Activated CD4-positive, CD25-positive, alpha-beta regulatory T cell treated with anti-CD3 and anti-CD28 coated beads, Interleukin-2, amount 50 U/mL, for 16 hours (primary cell): Measurements from ENCODE around the gene GFRA4.

ENCODE experiments used
- DNase-seq: peaks from one replicate; pipeline ENCODE4 v3.0.0-alpha.2; 2020; ENCODE audit warnings: low read depth, low spot score

Gene GFRA4, protein sequence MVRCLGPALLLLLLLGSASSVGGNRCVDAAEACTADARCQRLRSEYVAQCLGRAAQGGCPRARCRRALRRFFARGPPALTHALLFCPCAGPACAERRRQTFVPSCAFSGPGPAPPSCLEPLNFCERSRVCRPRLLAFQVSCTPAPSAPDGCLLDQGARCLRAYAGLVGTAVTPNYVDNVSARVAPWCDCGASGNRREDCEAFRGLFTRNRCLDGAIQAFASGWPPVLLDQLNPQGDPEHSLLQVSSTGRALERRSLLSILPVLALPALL

DNA sequence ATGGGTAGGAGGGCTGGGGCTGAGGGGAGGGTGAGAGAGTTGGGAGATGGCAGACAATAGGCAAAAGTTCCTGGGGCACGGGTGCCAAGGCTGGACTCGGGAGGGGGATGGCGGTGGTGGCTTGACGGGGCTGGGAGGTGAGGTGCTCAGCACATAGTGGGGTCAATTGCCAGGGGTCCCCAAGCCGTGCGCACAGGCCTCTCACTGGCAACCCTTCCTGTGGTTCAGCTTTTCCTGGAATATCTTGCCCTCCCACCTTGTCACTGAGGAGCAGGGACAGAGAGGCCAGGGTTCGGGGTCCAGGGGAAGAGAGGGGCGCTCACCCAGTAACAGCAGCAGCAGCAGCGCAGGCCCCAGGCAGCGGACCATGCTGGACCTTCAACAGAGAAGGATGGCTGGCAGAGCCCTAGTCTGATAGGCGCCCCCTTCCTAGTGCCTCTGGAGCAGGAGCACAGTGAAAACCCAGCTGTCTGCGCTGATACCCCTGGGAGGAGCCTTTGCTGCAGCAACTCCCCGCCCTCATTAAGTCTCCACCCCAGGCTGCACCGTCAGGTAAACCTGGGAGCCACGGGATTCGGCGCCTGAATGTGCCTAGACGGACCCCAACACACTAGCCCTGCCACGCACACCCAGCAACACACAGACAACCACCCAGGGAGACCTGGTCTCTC lies at the start of gene GFRA4:
Gene GFRA4, minus strand, starts transcription at position 369 of the 671 bp plus-strand sequence. Its CDS starts 0 bp downstream, at position 369.
- DNase-seq = no peak

DNA sequence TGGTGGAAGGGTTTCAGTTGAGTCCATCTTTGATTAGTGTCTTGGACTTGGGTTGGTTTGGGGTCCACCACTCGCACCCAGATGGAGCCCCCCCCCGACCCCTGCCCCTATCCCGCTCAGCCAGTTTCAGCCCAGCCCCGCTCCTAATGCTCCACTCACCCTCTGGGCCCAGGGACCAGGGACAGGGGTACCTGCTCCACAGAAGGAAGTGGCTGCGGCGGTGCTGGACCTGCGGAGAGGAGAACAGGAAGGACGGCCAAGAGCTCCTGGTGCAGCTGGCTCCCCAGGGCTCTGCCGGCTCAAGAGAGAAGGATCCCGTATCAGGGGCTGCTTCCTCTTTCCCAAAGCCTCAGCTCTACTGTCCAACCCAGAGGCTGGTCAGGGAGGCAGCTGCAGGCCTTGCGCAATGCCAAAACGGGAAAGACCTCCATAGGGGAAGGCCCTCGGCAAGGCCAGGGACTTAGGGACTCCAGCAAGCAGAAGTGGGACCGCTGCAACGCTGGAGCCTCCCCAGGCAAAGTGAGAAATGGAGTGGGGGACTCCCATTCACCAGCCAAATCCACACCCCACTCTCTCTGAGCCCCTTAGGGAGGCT lies 49.2 kb upstream of the GFRA4 start, which contains the start of gene SIGLEC1:
Gene SIGLEC1, minus strand, starts transcription at position 322 of the 595 bp plus-strand sequence. CDS start 5,472 bp downstream, outside the sequence.
- no peak for DNase-seq

DNA sequence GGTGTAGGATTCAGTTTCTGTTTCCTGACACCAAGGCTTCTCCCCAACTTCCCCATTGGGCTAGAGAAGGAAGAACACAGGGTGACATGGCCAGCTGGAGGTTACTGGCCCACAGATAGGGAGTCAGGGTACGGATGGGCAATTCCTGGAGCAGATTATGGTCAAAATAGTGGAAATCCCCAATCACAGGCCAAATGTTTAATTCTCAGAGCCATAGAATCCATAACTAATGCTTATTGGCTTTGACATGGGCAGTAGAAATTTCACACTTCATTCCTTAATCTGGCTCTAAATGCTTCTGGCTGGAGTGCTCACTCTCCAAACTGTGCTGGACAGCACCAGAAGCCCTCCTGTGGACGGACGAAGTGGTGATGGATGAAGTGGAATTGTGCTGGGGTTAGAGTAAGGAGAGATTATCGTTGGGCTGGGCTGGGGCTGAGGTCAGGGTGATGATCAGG lies 48.3 kb upstream of the GFRA4 start:
- DNase-seq = no peak

DNA sequence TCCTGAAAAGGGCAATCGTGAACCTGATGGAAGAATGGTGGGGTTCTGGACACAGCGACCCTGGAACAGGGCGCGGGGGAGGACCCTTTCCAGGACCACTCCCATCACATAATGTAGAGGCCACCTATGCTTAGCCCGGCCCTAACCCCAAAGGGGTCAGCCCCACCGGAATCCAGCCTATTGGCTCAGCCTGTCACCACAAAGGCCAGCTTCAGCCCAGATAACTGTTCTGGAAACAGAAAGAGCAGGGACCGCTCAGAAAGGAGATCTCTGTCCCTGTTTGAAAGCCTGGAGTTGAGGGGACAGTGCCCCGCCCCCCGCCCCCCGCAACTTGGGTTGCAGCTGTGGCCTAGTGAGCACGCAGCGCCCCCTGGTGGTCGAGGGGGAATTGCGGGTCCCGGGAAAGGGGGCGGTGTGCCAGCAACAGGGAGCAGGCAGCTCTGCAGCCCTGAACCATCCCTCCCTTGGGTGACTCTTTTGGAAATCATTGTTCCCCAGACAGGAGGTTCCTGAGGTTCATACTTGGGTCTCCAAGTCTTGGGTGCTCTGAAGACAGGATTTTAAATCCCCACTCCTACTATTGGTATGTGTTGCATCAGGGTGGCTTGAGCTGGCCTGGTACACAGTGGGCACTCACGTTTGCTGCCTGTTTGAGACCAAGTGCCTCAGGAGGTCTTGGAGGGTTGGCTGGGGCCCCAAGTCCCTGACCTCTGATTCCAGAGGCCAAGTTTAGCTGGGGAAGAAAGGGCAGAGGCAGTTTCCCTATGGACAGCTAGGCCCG lies 47.7 kb upstream of the GFRA4 start:
- peak; percentile 54 for DNase-seq

DNA sequence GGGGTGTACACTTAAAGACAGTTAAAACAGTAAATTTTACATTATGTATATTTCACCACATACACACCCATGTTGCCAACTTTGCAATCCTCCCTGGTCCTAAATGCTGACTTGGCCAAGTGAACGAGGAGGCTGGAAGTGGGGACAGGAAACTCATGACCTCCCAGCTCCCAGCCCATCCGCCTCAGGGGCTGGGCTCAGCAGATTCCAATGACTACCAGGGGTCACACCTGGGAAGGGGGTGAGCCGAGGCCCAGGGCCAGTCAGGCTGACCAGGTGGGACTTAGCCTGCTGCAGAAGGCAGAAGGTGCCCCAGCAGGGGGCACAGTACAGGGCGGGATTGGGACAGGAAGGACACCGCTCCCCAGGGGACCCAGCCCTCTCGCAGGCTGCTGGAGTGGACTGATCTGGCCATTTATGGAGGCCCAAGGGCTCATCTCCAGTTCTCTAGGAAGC lies 46.8 kb upstream of the GFRA4 start:
- no peak for DNase-seq

DNA sequence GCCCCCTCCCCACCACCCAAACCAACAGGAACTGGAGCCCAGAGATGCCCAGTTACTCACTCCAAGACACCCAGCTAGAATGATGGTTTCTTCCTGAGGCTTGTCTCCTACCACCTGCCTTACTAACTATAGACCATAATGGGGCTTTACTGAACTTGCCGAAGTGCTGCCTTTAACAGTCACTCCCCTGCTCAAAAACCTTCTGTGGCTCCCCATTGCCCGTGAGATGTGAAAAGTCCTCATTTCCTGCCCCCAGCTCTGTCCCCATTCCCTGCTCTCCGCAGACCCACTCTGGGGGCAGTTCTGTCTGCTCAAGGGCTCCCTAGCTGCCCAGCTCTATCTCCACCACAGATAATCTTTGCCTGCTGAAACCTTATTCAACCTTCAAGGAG lies 44.3 kb upstream of the GFRA4 start:
- DNase-seq = no peak

DNA sequence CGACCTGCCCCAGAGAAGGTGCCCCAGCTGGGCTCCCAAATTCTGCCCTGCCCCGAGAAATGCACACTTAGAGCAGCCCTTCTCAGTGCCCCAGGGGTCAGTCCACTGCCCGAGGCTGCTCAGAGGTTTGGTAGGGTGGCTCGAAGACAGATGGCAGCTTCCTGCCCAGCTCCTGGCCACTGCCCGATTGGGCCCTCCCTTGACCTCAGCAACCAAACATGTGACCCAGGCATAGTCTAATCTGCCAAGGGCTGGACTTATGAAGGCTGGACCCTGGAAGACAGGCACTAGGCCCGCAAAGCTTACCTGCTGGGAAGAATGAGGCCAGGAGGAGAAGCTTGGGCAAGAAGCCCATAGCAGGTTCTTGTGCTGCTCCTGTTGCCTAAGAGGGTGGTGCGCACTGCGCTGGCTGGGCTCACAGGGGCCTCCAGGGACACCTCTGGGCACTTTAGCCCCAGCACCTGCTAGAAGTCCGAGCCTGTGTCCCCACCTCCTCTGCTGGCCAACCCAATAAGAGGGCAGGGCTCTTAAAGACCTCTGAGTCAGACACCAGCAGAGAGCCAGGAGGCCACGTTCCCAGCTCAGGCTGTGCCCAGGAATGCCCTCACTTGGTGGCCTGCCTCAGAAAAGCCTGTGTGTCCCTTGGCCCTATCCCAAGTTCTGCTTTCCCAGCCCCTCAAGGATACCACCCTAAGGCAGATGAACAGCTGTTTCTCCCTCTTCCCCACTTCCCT lies 43.7 kb upstream of the GFRA4 start:
- DNase-seq = no peak

DNA sequence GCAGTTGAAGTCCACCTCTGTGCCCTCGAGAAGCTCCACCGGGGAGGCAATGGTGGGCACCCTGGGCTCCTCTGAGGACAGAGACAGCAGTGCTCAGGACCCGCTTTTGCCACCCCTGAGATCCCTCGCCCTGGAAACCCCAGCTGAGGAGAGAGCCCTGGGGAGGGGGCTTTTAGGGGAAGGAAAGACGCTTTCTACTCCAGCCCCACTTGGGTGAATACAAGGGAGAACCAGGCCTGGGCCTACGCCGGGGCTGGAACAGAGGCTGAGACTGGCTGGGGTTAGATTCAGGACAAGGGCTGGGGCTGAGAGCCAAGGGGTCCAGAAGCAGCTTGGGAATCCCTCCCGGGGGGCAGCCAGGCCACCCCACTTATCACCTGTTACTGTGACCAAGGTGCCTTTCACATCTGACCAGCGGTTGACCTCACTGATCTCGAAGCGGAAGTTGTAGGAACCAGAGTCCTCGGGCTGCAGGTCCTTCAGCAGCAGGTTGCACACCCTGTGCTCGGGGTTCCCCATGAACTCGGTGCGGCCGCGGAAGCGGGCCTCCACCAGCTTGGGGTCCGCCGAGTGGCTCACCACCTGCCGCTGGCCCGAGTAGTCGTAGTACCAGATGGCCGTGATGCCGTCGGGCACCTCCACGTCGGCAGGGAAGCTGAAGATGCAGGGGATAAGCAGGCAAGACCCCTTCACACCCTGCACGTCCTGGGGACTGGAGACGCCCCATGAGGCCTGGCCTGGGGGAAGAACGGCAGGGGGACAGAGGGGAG lies 43.0 kb upstream of the GFRA4 start:
- DNase-seq = no peak

DNA sequence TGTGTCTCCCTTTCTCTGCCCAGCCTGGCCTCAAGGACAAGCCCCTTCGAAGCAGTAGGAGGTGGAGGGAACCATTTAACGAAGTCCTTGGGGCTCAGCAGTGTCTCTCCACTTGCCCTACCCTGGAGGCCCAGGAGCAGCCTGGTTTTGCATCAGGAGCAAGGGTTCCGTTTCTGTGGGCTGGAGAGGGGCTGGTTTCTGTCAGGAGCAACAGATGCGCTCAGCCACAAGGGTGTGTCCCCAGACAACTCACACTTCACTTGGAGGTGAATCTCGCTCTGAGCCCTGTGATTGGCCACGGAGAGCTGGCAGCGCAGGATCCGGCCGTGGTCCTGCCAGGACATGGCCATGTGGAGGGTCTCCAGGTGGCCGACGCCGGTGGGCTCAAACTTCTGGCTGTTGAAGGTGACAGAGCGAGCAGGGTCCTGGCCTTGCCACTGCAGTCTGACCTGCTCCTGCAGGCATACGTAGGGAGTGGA lies 42.3 kb upstream of the GFRA4 start:
- no peak for DNase-seq

DNA sequence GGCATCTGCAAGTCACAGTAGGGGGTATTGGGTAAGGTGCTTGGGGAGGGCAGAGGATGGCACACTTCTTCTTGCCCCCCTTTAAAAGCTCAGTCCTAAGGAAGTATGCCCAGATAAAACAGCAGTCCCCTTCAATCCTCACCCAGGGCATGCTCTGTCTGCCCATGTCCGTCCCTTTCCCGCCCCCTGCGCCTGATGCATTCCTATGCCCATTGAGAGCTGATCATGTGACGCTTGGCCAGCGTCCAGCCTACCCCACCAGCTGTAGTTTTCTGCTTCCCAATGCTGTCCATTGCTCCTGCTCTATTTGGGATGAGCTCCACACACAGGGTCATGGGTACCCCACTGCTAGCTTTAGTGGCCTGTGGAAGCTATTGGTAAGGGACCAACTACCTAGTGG lies 40.9 kb upstream of the GFRA4 start:
- no peak for DNase-seq

DNA sequence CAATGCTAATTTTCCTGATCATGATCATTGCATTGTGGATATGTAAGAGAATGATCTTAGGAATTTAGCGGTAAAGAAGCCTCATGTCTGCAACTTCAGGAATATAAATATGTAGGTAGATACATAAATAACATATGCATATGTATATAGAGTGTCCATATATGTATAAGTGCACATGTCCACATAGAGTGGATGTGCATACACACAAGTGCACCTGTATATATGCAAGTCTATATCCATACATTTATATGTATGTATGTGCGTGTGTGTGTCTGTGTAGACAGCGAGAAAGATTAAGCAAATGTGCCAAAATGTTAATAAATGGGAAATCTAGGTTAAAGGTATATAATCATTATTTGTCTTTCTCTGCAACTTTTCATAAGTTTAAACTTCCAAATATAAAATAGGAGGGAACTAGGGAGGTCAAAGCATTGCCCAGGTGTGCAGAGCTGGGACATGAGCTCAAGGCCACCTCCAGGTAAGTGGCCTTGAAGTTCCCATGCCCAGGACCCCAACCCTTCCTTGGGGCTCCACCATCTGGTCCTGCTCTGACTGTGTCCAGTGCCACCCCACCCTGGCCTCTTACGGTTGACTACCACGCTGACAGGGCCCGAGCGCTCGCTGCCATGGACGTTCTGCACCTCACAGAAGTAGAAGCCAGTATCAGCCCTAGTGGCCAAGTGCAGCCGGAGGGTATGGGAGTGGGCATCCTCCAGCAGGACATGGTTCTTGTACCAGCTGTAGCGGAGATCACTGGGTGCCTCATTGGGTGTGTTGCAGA lies 39.6 kb upstream of the GFRA4 start:
- DNase-seq = no peak

DNA sequence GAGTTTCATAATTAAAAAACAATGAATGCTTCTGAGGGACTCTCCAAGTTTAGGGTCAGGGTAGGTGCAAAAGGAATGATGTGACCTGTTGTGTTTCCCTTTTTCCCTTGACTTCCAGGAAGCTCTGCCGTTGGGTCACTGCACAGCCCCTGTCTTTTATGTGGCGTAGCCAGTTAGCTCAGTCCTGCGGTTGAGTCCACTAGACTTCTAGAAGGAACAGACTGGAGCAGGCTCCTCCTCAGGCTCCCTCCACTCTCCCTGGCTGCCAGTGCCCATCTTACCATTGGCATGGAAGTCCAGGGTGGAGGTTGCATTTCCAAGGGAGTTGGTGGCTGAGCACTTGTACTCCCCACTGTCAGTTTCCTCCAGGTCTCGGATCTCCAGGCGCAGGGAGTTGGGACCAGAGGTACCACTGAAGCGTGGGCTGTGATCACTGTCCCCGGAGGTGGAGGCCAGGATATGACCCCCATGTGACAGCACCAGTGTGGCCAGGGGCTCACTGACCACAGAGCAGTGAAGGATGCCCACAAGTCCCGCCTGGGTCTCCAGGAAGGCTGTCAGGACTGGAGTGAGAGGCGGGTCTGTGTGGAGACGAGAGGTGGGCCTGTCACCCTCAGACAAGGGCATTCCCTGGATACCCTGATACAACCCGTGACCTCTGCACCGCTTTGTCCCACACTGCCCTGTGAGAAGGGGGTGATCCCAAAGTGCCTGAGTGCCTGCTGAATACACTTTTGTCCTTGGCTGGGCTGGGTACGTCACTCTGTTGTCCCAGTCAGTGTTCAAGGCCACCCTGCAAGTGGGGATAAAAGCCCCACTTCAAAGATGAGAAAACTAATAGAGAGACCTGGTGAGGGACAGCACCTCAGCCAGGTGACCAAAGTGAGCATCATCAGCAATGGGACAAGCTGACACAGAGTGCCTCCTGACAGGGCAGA lies 38.1 kb upstream of the GFRA4 start:
- no peak for DNase-seq

DNA sequence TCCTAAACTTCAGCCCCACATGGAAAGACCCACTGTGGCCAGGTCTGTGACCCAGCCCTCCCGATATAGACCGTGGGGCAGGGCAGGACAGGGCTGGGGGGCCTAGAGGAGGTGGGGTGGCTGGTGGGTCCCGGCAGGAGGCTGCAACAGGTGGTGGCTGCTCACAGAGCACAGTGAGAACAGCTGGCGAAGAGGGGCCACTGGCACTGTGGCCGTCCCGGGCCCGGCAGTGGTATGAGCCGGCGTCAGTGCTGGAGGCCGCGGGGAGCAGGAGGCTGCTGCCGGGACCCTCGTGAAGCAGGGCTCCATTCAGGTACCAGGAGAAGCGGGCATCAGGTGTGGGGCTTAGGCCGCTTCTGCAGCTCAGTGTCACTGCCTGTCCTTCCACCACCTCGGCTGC lies 35.8 kb upstream of the GFRA4 start:
- DNase-seq = no peak

DNA sequence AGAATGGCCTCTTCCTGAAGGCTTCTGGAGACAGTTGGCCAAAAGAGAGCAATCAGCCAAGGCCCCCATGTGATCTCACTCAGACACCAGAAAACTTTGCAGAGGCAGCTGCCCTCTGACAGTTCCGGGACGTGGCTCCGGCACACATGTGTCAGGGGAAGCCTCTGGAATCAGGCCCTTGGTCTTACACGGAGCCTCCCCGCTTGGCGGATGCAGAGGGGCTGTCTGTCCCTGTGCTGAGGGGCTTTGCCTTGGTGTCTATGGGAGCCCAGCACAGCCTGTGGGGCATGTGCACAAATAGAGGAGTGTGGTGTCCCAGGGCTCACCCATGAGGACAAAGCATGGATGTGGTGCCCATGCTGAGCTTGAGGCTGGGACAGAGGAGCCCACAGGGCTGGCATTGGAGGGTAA lies 35.4 kb upstream of the GFRA4 start:
- no peak for DNase-seq

DNA sequence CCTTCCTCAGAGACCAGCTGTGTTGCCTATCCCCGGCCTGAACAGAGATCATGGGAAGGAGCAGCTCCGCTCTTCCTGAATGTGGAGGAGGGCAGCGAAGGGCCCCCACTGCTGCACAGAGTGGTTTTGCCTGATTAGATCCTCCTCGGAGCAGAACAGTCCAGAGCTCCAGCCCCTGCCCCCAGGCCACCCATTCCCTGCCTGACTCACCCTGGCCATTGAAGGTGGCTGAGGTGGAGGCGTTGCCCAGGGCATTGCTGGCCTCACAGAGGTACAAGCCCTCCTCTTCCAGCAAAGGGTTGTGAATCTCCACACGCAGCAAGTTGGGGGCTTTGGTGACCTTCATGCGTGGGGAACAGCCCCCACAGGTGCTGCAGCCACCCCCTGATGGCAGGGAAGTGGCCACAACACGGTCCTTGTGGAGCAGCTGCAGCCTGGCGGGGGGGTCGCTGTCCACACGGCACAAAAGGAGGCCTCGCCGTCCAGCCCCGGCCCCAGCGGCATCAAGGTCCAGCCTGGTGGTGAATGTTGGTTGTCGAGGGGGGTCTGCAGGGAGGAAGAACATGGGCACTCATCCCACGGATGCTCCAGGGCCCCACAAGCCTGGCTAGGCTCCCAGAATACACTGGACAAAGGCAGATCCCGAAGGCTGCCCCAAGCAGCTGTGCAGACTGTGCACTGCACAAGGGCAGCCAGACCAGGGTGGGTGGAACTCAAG lies 34.5 kb upstream of the GFRA4 start:
- no peak for DNase-seq

DNA sequence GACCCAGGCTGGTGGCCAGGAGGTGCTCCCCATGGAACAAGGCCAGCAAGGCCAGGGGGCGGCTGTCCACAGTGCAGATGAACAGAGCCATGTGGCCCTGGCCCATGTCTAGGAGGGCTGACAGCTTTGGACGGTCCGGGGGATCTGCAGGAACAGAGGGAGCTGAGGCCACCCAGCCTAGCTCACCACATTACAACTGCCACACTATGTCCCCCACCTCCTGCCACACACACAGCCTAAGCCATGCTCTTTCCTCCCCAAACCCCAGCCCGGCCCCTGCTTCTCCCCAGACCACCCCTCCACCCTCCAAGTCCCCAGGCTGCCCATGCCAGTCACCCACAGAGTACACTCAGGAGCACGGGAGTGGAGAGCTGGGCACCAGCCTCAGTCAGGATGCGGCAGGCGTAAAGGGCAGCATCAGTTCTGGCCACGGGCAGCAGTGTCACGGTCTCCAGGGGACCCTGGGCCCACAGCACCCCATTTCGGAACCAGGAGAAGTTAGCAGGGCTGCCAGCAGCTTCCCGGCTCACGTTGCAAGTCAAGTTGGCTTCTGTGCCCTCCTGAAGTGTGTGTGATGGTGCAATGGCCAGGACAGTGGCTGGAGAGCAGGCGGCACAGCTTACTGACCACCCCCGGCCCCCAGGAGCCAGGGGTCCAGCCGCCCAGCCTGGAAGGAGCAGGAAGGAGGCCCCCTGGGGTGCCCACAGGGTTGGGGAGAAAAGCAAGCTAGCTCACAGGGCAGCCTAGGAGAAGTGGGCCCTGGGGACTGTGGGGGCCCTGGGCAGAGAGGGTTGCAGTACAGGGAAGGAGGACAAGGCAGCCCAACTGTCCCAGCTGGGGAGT lies 33.8 kb upstream of the GFRA4 start:
- no peak for DNase-seq

DNA sequence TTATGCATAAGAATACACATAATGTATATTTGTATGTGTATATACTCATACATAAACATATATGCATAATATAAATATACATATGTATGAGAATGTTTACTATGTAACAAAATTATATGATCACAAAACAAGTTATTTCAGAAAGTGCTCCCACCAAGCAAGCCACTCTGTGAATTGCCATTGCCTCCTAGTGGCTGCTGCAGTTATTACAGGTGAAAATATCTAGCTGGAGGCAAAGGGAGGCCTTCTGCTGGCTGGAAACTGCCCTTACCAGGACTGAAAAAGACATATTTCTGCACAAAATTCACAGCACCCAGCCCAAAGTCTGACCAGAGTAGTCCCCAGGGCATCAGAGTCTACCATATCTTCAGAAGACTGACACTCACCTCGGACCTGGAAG lies 33.0 kb upstream of the GFRA4 start:
- DNase-seq = no peak
